ENCODE data around the gene KCTD18.

DNA sequence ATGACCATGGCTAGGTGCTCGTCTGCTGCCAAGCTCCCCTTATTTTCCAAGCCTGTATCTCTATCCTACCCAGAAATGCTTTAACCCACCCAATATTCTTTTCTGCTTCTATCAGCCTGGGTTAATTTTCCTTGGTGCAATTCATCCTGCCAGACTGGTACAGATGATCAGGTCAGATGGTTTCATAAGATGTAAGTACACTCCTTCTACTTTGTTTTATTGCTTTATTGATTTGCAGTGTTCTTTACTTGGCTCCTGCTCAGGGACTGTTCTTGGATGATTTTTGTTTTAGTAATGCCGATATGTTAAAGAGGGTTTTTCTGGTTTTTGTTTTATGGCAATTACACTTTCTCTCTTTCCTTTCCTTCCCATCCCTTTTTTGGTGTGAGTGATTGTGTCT, 13.7 kb upstream of the KCTD18 start:
- no peak for TF ChIP-seq GATA2 (IDR thresholded peaks at IDR 0.05; ENCODE audit: low read depth, low read length)
- no peak for TF ChIP-seq GATA3 (IDR thresholded peaks at IDR 0.05; ENCODE audit: low read depth, low read length)
